VCaP (cell line): ENCODE measurements around the gene GLIPR2.
"Not testable (repeated sequence)": the region's sequence is repeated elsewhere in the genome, so short reads cannot be mapped to it uniquely, and the experiment has no call there.

ENCODE experiments used
- H3K27ac ChIP-seq: fragments of 450-650 bp; 2 replicates; pipeline ENCODE4 v1.5.1; 2017
- CTCF ChIP-seq: fragments of 450-650 bp; conservative IDR thresholded peaks from 2 replicates; pipeline ENCODE4 v1.5.1; 2017; ENCODE audit warnings: mild to moderate bottlenecking, moderate library complexity

GLIPR2 gene

GRCh38 chr9:36177571-36177970 is 41.0 kb downstream of the GLIPR2 start:
- no peak overlapping the region for H3K27ac ChIP-seq
- TF ChIP-seq CTCF = no peak

- not testable (repeated sequence) for H3K27ac ChIP-seq
Observed at GRCh38 chr9:36180243-36180642, 43.7 kb downstream of the GLIPR2 start.

GRCh38 chr9:36187414-36187813 is 50.9 kb downstream of the GLIPR2 start:
- no peak for TF ChIP-seq CTCF

GRCh38 chr9:36188212-36188611 is 51.7 kb downstream of the GLIPR2 start:
- H3K27ac ChIP-seq = no peak overlapping the region

More at GRCh38 chr9:36187414-36187813, 50.9 kb downstream of the GLIPR2 start:
- H3K27ac ChIP-seq = no peak overlapping the region

GRCh38 chr9:36189976-36190375 is 53.4 kb downstream of the GLIPR2 start:
- TF ChIP-seq CTCF = no peak
- peak overlapping the region; percentile 93 for H3K27ac ChIP-seq

More at GRCh38 chr9:36188212-36188611, 51.7 kb downstream of the GLIPR2 start:
- TF ChIP-seq CTCF = no peak

- TF ChIP-seq CTCF = peak; percentile 75
- H3K27ac ChIP-seq = peak within 1 kb of the TSS; percentile 93
Observed at GRCh38 chr9:36190388-36191289, 54.1 kb downstream of the GLIPR2 start, which contains the start of gene CLTA. Gene CLTA (plus strand): TSS chr9:36190921. CDS start chr9:36191057, 136 bp downstream.

- no peak for TF ChIP-seq CTCF
- H3K27ac ChIP-seq = peak overlapping the region; percentile 93
Observed at GRCh38 chr9:36191290-36191645, 54.7 kb downstream of the GLIPR2 start.

- no peak for TF ChIP-seq CTCF
- H3K27ac ChIP-seq = peak overlapping the region; percentile 93
Observed at GRCh38 chr9:36191686-36192085, 55.2 kb downstream of the GLIPR2 start.
